Measurements from ENCODE around the gene ACAT1. TPM values are rescaled to one million over a fixed set of nuclear protein-coding genes. Genes with fewer than 3 reads are reported as not detected.

ACAT1 gene
- total RNA-seq, 1 donor from 2014 or later = 48.1 TPM

DNA sequence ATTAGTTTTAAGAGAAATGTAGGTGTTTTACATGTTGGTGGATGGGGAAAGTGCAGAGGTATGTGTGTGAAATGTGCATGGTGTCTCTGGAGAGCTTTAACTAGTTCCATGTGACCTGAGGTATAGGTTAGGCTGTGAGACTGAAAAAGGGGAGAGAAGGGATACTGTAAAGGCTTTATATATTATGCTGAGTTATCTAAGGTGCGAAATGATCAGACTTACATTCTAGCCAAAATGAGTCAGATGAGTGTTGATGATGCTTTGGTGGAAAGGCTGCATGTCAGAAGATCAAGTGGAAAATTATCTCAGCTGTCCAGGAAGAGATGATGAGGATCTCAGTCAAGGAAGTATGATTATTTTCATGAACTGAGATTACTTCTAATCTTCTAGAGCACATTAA, 15.8 kb downstream of the ACAT1 start:
- H3K27me3 Mint-ChIP-seq (ENCODE audit: low read depth, unreplicated experiment) = no peaks in the 10 kb centered on the region
- H3K4me1 Mint-ChIP-seq (ENCODE audit: low read depth, unreplicated experiment) = no peaks in the 10 kb centered on the region
- H3K79me2 ChIP-seq (ENCODE audit: insufficient read depth, low read length) = no peaks in the 10 kb centered on the region
- no peaks in the 10 kb centered on the region for H4K20me1 ChIP-seq (ENCODE audit: insufficient read depth, low read length)
- no peaks in the 10 kb centered on the region for H3K9me3 ChIP-seq (ENCODE audit: insufficient read depth, low read depth, low read length)
- peaks cover 23% of the 10 kb centered on the region for H3K36me3 ChIP-seq (ENCODE audit: insufficient read depth, low read length)
- no peak for FAIRE-seq
- DNase-seq (ENCODE audit: low read depth) = no peak
- H3K36me3 Mint-ChIP-seq (ENCODE audit: low read depth, unreplicated experiment) = peaks cover 10% of the 10 kb centered on the region
- H3K4me3 ChIP-seq (ENCODE audit: insufficient read depth, low read depth, low read length) = no peak overlapping the region
- H2AFZ ChIP-seq (ENCODE audit: low read depth, low read length) = no peak overlapping the region
- no peak overlapping the region for H3K4me2 ChIP-seq (ENCODE audit: low read length)
- no peak overlapping the region for H3K4me3 Mint-ChIP-seq (ENCODE audit: unreplicated experiment)
- no peak overlapping the region for H3K27ac Mint-ChIP-seq (ENCODE audit: unreplicated experiment)
- H3K4me1 ChIP-seq (ENCODE audit: insufficient read depth, low read length) = no peaks in the 10 kb centered on the region
- no peak overlapping the region for H3K27ac ChIP-seq (ENCODE audit: low read depth, low read length)
- no peaks in the 10 kb centered on the region for H3K27me3 ChIP-seq (ENCODE audit: insufficient read depth, low read length)
- TF ChIP-seq, protein P1, sequence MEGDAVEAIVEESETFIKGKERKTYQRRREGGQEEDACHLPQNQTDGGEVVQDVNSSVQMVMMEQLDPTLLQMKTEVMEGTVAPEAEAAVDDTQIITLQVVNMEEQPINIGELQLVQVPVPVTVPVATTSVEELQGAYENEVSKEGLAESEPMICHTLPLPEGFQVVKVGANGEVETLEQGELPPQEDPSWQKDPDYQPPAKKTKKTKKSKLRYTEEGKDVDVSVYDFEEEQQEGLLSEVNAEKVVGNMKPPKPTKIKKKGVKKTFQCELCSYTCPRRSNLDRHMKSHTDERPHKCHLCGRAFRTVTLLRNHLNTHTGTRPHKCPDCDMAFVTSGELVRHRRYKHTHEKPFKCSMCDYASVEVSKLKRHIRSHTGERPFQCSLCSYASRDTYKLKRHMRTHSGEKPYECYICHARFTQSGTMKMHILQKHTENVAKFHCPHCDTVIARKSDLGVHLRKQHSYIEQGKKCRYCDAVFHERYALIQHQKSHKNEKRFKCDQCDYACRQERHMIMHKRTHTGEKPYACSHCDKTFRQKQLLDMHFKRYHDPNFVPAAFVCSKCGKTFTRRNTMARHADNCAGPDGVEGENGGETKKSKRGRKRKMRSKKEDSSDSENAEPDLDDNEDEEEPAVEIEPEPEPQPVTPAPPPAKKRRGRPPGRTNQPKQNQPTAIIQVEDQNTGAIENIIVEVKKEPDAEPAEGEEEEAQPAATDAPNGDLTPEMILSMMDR (IDR thresholded peaks at IDR 0.05; ENCODE audit: insufficient read depth, low read depth, low read length) = no peak
- H3K9ac ChIP-seq (ENCODE audit: low read length) = no peak overlapping the region
- H3K9me3 Mint-ChIP-seq (ENCODE audit: unreplicated experiment) = no peaks in the 10 kb centered on the region

DNA sequence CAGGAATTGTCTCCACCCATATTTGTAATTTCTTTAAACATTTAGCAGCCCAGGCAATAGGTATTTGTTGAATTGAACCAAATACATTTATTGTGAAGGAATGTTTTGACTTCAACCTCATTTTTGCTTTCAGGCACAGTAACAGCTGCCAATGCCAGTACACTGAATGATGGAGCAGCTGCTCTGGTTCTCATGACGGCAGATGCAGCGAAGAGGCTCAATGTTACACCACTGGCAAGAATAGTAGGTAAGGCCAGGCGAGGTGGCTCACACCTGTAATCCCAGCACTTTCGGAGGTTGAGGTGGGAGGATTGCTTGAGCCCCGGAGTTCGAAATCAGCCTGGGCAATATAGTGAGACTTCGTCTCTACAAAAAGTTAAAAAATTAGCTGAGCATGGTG, 20.9 kb downstream of the ACAT1 start:
- FAIRE-seq (no peak), DNase-seq (ENCODE audit: low read depth) (no peak)
- Histone ChIP-seq H3K27me3 (ENCODE audit: insufficient read depth, low read length) (no peaks in the 10 kb centered on the region), H4K20me1 (ENCODE audit: insufficient read depth, low read length) (no peaks in the 10 kb centered on the region), H3K9ac (ENCODE audit: low read length) (no peak overlapping the region), H3K4me1 (ENCODE audit: insufficient read depth, low read length) (no peaks in the 10 kb centered on the region), H3K4me2 (ENCODE audit: low read length) (no peak overlapping the region), H3K36me3 (ENCODE audit: insufficient read depth, low read length) (peaks cover 49% of the 10 kb centered on the region), H3K9me3 (ENCODE audit: insufficient read depth, low read depth, low read length) (no peaks in the 10 kb centered on the region), H3K79me2 (ENCODE audit: insufficient read depth, low read length) (no peaks in the 10 kb centered on the region), H2AFZ (ENCODE audit: low read depth, low read length) (no peak overlapping the region), H3K27ac (ENCODE audit: low read depth, low read length) (no peak overlapping the region), H3K4me3 (ENCODE audit: insufficient read depth, low read depth, low read length) (no peak overlapping the region)
- TF ChIP-seq, protein P1 (IDR thresholded peaks at IDR 0.05; ENCODE audit: insufficient read depth, low read depth, low read length) = no peak
- TF ChIP-seq EZH2 (IDR thresholded peaks at IDR 0.05; ENCODE audit: insufficient read depth, low read length) = no peak
- H3K4me3 Mint-ChIP-seq (ENCODE audit: unreplicated experiment) = no peak overlapping the region
- H3K36me3 Mint-ChIP-seq (ENCODE audit: low read depth, unreplicated experiment) = peaks cover 15% of the 10 kb centered on the region
- H3K27ac Mint-ChIP-seq (ENCODE audit: unreplicated experiment) = no peak overlapping the region
- H3K9me3 Mint-ChIP-seq (ENCODE audit: unreplicated experiment) = no peaks in the 10 kb centered on the region
- H3K4me1 Mint-ChIP-seq (ENCODE audit: low read depth, unreplicated experiment) = no peaks in the 10 kb centered on the region
- no peaks in the 10 kb centered on the region for H3K27me3 Mint-ChIP-seq (ENCODE audit: low read depth, unreplicated experiment)

DNA sequence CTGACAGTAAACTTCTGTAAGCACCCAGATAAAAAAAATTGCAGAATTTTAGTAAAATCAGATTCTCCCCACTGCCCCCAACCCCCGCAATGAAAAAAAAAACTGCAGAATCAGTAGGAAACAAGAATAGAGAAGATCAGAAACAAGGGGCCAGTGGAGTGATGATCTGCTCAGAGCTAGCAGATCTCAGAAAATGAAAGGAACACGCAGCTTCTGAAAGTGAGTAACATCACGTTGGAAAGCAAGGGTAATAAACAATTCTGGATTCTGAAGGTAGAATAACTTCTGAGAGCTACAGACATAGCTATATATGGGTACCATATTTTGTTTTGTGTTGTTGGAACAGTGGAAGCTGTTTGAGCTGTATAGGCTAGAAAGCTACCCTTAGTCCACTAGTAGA, 23.2 kb downstream of the ACAT1 start:
- H3K36me3 Mint-ChIP-seq (ENCODE audit: low read depth, unreplicated experiment) = peaks cover 17% of the 10 kb centered on the region

More for the DNA sequence above, 23.2 kb downstream of the ACAT1 start:
- Histone ChIP-seq H4K20me1 (ENCODE audit: insufficient read depth, low read length) (no peaks in the 10 kb centered on the region), H3K9me3 (ENCODE audit: insufficient read depth, low read depth, low read length) (no peaks in the 10 kb centered on the region), H3K4me2 (ENCODE audit: low read length) (no peak overlapping the region), H3K4me1 (ENCODE audit: insufficient read depth, low read length) (no peaks in the 10 kb centered on the region), H3K27ac (ENCODE audit: low read depth, low read length) (no peak overlapping the region), H3K4me3 (ENCODE audit: insufficient read depth, low read depth, low read length) (no peak overlapping the region), H3K27me3 (ENCODE audit: insufficient read depth, low read length) (no peaks in the 10 kb centered on the region), H3K36me3 (ENCODE audit: insufficient read depth, low read length) (peaks cover 57% of the 10 kb centered on the region), H3K9ac (ENCODE audit: low read length) (no peak overlapping the region), H3K79me2 (ENCODE audit: insufficient read depth, low read length) (no peaks in the 10 kb centered on the region), H2AFZ (ENCODE audit: low read depth, low read length) (no peak overlapping the region)
- TF ChIP-seq EZH2 (IDR thresholded peaks at IDR 0.05; ENCODE audit: insufficient read depth, low read length) = no peak
- TF ChIP-seq, protein P1 (IDR thresholded peaks at IDR 0.05; ENCODE audit: insufficient read depth, low read depth, low read length) = no peak
- no peak for FAIRE-seq
- Mint-ChIP-seq H3K27ac (ENCODE audit: unreplicated experiment) (no peak overlapping the region), H3K9me3 (ENCODE audit: unreplicated experiment) (no peaks in the 10 kb centered on the region), H3K4me1 (ENCODE audit: low read depth, unreplicated experiment) (no peaks in the 10 kb centered on the region), H3K4me3 (ENCODE audit: unreplicated experiment) (no peak overlapping the region), H3K27me3 (ENCODE audit: low read depth, unreplicated experiment) (no peaks in the 10 kb centered on the region)
- no peak for DNase-seq (ENCODE audit: low read depth)
